ENCODE data around the gene FAM216A.
A peak's percentile ranks its signal among the peaks of the same experiment; 100 is the strongest.
"Not testable (repeated sequence)": the region's sequence is repeated elsewhere in the genome, so short reads cannot be mapped to it uniquely, and the experiment has no call there.

FAM216A gene
- long read RNA-seq, transcript FAM216A-201 (7 exons, 1,582 nt) = major isoform, 117 of 144 reads
- long read RNA-seq, partial matches to known transcripts = 3 of 144 reads
- long read RNA-seq, other reads (novel, unspliced or antisense) = 24 of 144 reads

- Histone ChIP-seq H3K4me3 (replicated peaks; ENCODE audit: insufficient read depth, low read length) (peak within 1 kb of the TSS; percentile 95), H3K27me3 (ENCODE audit: insufficient read depth, poor library complexity, severe bottlenecking) (no peaks in the 10 kb centered on the region), H3K27ac (replicated peaks) (peak within 1 kb of the TSS; percentile 99)
- peak; percentile 98 for DNase-seq (ENCODE audit: low read depth in 1 of 2, low spot score in 1 of 2)
- TF ChIP-seq REST (IDR thresholded peaks at IDR 0.05; ENCODE audit: insufficient replicate concordance, low read depth) (peak; percentile 10), POLR2AphosphoS5 (IDR thresholded peaks at IDR 0.05; ENCODE audit: low read depth) (peak; percentile 94), SPI1 (IDR thresholded peaks at IDR 0.05; ENCODE audit: borderline replicate concordance, low read depth) (no peak)
These were observed at the start of gene FAM216A, which contains the start of gene GPN3 for GRCh38 chr12:110468214-110469048. TSS of gene FAM216A (plus strand) at chr12:110468845. CDS start at chr12:110468876, 31 bp downstream. TSS of gene GPN3 (minus strand) at chr12:110468257. CDS start at chr12:110468203, 54 bp downstream.

GRCh38 chr12:110420644-110421043 lies 48.0 kb upstream of the FAM216A start:
- not testable (repeated sequence) for H3K27me3 ChIP-seq (ENCODE audit: insufficient read depth, poor library complexity, severe bottlenecking); H3K4me3 ChIP-seq (replicated peaks; ENCODE audit: insufficient read depth, low read length); H3K27ac ChIP-seq (replicated peaks); DNase-seq (ENCODE audit: low read depth in 1 of 2, low spot score in 1 of 2)

GRCh38 chr12:110421159-110421661 lies 47.4 kb upstream of the FAM216A start:
- Histone ChIP-seq H3K4me3 (replicated peaks; ENCODE audit: insufficient read depth, low read length) (no peak overlapping the region), H3K27me3 (ENCODE audit: insufficient read depth, poor library complexity, severe bottlenecking) (no peaks in the 10 kb centered on the region), H3K27ac (replicated peaks) (no peak overlapping the region)
- TF ChIP-seq CTCF (IDR thresholded peaks at IDR 0.05; ENCODE audit: insufficient read depth, low read length) = no peak
- no peak for TF ChIP-seq SPI1 (IDR thresholded peaks at IDR 0.05; ENCODE audit: borderline replicate concordance, low read depth)
- no peak for TF ChIP-seq GABPA (IDR thresholded peaks at IDR 0.05; ENCODE audit: low read depth)
- TF ChIP-seq REST (IDR thresholded peaks at IDR 0.05; ENCODE audit: insufficient replicate concordance, low read depth) = no peak
- TF ChIP-seq POLR2AphosphoS5 (IDR thresholded peaks at IDR 0.05; ENCODE audit: low read depth) = no peak
- no peak for DNase-seq (ENCODE audit: low read depth in 1 of 2, low spot score in 1 of 2)

- H3K27me3 ChIP-seq (ENCODE audit: insufficient read depth, poor library complexity, severe bottlenecking) = no peaks in the 10 kb centered on the region
- no peak for TF ChIP-seq CTCF (IDR thresholded peaks at IDR 0.05; ENCODE audit: insufficient read depth, low read length)
- no peak for TF ChIP-seq GABPA (IDR thresholded peaks at IDR 0.05; ENCODE audit: low read depth)
- no peak for TF ChIP-seq REST (IDR thresholded peaks at IDR 0.05; ENCODE audit: insufficient replicate concordance, low read depth)
- TF ChIP-seq SPI1 (IDR thresholded peaks at IDR 0.05; ENCODE audit: borderline replicate concordance, low read depth) = no peak
- TF ChIP-seq POLR2AphosphoS5 (IDR thresholded peaks at IDR 0.05; ENCODE audit: low read depth) = no peak
- no peak overlapping the region for H3K4me3 ChIP-seq (replicated peaks; ENCODE audit: insufficient read depth, low read length)
- no peak overlapping the region for H3K27ac ChIP-seq (replicated peaks)
- DNase-seq (ENCODE audit: low read depth in 1 of 2, low spot score in 1 of 2) = no peak
These were observed 46.9 kb upstream of the FAM216A start for GRCh38 chr12:110421701-110422100.

All from HL-60 (cell line).